Erythroblast (primary cell): ENCODE results near the gene DAPL1.

ENCODE experiments used
- GATA1 ChIP-seq: IDR thresholded peaks from 2 replicates; pipeline ENCODE4 v1.6.1; 2011; ENCODE audit warnings: low read depth, mild to moderate bottlenecking, control low read depth, low read length, moderate library complexity
- POLR2A ChIP-seq: IDR thresholded peaks from 2 replicates; pipeline ENCODE4 v1.6.1; 2011; ENCODE audit warnings: mild to moderate bottlenecking, low read length

DNA sequence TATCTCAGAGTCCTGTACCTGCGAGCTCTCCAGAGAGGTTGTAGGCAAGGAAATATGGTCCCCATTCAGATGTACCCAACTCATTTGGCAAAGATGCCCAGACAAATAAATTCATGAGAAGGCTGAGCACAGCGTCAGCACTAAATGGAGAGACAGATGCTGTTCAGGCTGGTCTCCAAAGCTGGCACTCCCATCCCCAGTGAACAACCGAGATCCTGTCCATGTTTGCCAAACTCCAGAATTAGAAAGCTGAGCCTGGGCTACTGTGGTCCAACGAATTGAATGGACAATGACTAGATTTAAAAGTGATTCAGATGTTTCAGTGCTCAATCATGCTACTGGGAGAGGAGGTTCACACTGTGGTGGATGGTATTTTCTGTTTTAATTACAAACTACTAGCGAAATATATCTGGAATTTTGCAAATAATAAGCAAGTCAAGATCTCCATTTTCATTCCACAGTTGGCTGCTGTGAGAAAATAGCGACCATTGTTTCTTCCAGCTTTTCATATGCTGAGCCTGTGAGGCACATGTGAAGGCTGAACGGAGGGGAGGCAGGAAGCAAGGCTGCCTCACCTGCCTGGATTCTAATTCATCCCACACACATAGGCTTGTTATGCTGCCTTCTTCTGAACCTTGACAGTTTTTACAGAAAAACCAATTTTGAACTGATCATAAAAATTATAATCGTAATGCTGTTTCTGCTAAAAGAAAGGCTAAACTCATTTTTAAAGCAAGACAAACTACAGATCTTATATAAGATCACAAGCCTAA is 22.6 kb upstream of the DAPL1 start:
- TF ChIP-seq POLR2A = no peak
- TF ChIP-seq GATA1 = no peak
